ENCODE results near the gene RAD51B.

The RAD51B gene

DNA sequence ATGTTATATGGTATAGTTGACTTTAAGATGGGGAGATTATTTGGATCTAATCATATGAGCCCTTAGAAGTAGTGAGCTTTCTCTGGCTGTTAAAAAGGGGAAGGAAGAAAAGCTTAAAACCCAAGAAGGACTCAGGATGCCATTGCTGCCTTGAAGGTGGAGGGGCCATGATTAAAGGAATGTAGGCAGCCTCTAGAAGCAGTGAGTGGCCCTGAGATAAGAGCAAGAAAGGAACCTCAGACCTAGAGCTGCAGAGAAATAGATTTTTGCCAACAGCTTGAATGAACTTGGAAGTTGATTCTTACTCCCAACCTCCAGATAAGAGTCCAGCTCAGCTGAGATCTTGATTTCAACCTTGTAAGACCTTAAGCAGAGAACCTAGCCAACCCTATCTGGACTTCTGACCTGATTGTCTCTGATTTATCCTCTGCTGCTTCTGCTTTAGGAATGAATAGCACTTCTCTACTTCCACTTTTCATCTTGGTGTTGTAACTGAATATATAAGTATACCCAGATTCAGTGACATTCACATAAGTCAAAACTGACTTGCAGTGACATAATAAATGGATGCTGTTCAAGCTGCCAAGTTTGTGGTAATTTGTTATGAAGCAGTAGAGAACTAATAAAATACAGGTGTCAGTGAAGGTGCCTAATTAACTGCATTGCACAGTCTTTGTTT is 33.5 kb downstream of the RAD51B start (continued):
- TF ChIP-seq, protein P1, sequence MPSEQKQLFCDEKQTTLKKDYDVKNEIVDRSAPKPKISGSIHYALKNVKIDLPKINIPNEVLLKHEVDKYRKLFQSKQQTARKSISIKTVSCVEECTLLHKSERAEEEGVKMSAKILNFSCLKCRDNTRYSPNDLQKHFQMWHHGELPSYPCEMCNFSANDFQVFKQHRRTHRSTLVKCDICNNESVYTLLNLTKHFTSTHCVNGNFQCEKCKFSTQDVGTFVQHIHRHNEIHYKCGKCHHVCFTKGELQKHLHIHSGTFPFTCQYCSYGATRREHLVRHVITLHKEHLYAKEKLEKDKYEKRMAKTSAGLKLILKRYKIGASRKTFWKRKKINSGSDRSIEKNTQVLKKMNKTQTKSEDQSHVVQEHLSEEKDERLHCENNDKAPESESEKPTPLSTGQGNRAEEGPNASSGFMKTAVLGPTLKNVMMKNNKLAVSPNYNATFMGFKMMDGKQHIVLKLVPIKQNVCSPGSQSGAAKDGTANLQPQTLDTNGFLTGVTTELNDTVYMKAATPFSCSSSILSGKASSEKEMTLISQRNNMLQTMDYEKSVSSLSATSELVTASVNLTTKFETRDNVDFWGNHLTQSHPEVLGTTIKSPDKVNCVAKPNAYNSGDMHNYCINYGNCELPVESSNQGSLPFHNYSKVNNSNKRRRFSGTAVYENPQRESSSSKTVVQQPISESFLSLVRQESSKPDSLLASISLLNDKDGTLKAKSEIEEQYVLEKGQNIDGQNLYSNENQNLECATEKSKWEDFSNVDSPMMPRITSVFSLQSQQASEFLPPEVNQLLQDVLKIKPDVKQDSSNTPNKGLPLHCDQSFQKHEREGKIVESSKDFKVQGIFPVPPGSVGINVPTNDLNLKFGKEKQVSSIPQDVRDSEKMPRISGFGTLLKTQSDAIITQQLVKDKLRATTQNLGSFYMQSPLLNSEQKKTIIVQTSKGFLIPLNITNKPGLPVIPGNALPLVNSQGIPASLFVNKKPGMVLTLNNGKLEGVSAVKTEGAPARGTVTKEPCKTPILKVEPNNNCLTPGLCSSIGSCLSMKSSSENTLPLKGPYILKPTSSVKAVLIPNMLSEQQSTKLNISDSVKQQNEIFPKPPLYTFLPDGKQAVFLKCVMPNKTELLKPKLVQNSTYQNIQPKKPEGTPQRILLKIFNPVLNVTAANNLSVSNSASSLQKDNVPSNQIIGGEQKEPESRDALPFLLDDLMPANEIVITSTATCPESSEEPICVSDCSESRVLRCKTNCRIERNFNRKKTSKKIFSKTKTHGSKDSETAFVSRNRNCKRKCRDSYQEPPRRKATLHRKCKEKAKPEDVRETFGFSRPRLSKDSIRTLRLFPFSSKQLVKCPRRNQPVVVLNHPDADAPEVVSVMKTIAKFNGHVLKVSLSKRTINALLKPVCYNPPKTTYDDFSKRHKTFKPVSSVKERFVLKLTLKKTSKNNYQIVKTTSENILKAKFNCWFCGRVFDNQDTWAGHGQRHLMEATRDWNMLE (tag by site-specific recombination; conservative IDR thresholded peaks at IDR 0.05; ENCODE audit: low read depth): no peak
- TF ChIP-seq ZNF324 (tag by site-specific recombination; IDR thresholded peaks at IDR 0.05): no peak
- no peak for TF ChIP-seq ZNF623 (tag by site-specific recombination; IDR thresholded peaks at IDR 0.05)
- no peak for TF ChIP-seq ZNF24 (tag by site-specific recombination; IDR thresholded peaks at IDR 0.05)
- TF ChIP-seq, protein P2, sequence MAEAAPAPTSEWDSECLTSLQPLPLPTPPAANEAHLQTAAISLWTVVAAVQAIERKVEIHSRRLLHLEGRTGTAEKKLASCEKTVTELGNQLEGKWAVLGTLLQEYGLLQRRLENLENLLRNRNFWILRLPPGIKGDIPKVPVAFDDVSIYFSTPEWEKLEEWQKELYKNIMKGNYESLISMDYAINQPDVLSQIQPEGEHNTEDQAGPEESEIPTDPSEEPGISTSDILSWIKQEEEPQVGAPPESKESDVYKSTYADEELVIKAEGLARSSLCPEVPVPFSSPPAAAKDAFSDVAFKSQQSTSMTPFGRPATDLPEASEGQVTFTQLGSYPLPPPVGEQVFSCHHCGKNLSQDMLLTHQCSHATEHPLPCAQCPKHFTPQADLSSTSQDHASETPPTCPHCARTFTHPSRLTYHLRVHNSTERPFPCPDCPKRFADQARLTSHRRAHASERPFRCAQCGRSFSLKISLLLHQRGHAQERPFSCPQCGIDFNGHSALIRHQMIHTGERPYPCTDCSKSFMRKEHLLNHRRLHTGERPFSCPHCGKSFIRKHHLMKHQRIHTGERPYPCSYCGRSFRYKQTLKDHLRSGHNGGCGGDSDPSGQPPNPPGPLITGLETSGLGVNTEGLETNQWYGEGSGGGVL (tag by site-specific recombination; IDR thresholded peaks at IDR 0.05): no peak
- TF ChIP-seq ZNF530 (tag by site-specific recombination; IDR thresholded peaks at IDR 0.05; ENCODE audit: low read depth): no peak
- no peak for TF ChIP-seq IKZF3 (tag by site-specific recombination; IDR thresholded peaks at IDR 0.05)
- TF ChIP-seq, protein P3, sequence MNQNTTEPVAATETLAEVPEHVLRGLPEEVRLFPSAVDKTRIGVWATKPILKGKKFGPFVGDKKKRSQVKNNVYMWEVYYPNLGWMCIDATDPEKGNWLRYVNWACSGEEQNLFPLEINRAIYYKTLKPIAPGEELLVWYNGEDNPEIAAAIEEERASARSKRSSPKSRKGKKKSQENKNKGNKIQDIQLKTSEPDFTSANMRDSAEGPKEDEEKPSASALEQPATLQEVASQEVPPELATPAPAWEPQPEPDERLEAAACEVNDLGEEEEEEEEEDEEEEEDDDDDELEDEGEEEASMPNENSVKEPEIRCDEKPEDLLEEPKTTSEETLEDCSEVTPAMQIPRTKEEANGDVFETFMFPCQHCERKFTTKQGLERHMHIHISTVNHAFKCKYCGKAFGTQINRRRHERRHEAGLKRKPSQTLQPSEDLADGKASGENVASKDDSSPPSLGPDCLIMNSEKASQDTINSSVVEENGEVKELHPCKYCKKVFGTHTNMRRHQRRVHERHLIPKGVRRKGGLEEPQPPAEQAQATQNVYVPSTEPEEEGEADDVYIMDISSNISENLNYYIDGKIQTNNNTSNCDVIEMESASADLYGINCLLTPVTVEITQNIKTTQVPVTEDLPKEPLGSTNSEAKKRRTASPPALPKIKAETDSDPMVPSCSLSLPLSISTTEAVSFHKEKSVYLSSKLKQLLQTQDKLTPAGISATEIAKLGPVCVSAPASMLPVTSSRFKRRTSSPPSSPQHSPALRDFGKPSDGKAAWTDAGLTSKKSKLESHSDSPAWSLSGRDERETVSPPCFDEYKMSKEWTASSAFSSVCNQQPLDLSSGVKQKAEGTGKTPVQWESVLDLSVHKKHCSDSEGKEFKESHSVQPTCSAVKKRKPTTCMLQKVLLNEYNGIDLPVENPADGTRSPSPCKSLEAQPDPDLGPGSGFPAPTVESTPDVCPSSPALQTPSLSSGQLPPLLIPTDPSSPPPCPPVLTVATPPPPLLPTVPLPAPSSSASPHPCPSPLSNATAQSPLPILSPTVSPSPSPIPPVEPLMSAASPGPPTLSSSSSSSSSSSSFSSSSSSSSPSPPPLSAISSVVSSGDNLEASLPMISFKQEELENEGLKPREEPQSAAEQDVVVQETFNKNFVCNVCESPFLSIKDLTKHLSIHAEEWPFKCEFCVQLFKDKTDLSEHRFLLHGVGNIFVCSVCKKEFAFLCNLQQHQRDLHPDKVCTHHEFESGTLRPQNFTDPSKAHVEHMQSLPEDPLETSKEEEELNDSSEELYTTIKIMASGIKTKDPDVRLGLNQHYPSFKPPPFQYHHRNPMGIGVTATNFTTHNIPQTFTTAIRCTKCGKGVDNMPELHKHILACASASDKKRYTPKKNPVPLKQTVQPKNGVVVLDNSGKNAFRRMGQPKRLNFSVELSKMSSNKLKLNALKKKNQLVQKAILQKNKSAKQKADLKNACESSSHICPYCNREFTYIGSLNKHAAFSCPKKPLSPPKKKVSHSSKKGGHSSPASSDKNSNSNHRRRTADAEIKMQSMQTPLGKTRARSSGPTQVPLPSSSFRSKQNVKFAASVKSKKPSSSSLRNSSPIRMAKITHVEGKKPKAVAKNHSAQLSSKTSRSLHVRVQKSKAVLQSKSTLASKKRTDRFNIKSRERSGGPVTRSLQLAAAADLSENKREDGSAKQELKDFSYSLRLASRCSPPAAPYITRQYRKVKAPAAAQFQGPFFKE (tag by site-specific recombination; IDR thresholded peaks at IDR 0.05; ENCODE audit: borderline replicate concordance): no peak
- TF ChIP-seq ZNF221 (tag by site-specific recombination; IDR thresholded peaks at IDR 0.05; ENCODE audit: borderline replicate concordance): no peak
- TF ChIP-seq SP7 (tag by site-specific recombination; IDR thresholded peaks at IDR 0.05): no peak
- no peak for TF ChIP-seq ZNF426 (tag by site-specific recombination; IDR thresholded peaks at IDR 0.05)
- no peak for TF ChIP-seq PRDM1 (tag by site-specific recombination; IDR thresholded peaks at IDR 0.05)

DNA sequence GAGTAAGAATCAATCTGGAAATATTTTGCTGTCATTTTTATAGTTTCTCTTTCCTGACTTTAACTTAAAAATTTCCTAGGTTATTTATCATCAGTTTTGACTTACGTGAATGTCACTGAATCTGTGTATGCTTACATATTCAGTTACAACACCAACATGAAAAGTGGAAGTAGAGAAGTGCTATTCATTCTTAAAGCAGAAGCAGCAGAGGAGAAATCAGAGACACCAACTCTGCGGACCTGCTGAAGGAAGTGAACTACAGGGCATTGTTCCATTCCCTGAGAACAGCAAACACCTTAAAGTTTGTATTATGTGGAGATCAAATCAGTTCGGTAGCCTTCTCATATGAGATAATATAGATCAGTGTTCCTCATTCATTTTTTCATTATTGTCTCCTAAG is 34.1 kb downstream of the RAD51B start:
- Histone ChIP-seq H3K36me3 (ENCODE audit: control insufficient read depth in 2 of 2, insufficient read depth in 1 of 2, low read length in 2 of 2) (no peaks in the 10 kb centered on the region; a peak in 1 of 3 replicates), H3K4me1 (ENCODE audit: control insufficient read depth, insufficient read depth, low read length) (no peaks in the 10 kb centered on the region), H3K4me3 (ENCODE audit: low read depth, low read length) (no peak overlapping the region), H3K27ac (ENCODE audit: extremely low read depth, low read depth, low read length) (no peak overlapping the region), H3K9me3 (ENCODE audit: control insufficient read depth, insufficient read depth, low read depth, low read length) (no peaks in the 10 kb centered on the region)
- ChIA-PET POLR2A (interaction anchor here (0.7 kb wide), 2 partner anchors 19 to 23 kb away, joined by 4 read pairs; no protein-coding TSS in a partner anchor), CTCF (no interaction called here)
- TF ChIP-seq, protein P4, sequence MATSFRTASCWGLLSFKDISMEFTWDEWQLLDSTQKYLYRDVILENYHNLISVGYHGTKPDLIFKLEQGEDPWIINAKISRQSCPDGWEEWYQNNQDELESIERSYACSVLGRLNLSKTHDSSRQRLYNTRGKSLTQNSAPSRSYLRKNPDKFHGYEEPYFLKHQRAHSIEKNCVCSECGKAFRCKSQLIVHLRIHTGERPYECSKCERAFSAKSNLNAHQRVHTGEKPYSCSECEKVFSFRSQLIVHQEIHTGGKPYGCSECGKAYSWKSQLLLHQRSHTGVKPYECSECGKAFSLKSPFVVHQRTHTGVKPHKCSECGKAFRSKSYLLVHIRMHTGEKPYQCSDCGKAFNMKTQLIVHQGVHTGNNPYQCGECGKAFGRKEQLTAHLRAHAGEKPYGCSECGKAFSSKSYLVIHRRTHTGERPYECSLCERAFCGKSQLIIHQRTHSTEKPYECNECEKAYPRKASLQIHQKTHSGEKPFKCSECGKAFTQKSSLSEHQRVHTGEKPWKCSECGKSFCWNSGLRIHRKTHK (tag by site-specific recombination; IDR thresholded peaks at IDR 0.05): no peak
- no peak for TF ChIP-seq ZNF837 (tag by site-specific recombination; IDR thresholded peaks at IDR 0.05)
- TF ChIP-seq, protein P5, sequence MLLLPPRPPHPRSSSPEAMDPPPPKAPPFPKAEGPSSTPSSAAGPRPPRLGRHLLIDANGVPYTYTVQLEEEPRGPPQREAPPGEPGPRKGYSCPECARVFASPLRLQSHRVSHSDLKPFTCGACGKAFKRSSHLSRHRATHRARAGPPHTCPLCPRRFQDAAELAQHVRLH (tag by site-specific recombination; IDR thresholded peaks at IDR 0.05): no peak
- no peak for TF ChIP-seq ZNF121 (tag by site-specific recombination; IDR thresholded peaks at IDR 0.05)
- TF ChIP-seq ZNF596 (tag by site-specific recombination; IDR thresholded peaks at IDR 0.05): no peak

Measured in HEK293 (cell line).